ENCODE measurements around the gene EEFSEC. TPM values are rescaled to one million over a fixed set of nuclear protein-coding genes. Genes with fewer than 3 reads are reported as not detected.
A peak's percentile ranks its signal among the peaks of the same experiment; 100 is the strongest.

Gene EEFSEC
- total RNA-seq, 1 experiment from 2014 or later, result 10.6 TPM

GRCh38 chr3:128315313-128315712 lies 162.0 kb downstream of the EEFSEC start:
- H3K4me1 ChIP-seq, result no peaks in the 10 kb centered on the region
- DNase-seq, result no peak
- no peaks in the 10 kb centered on the region for H3K36me3 ChIP-seq
- no peak overlapping the region for H3K4me3 ChIP-seq
- H3K27ac ChIP-seq, result no peak overlapping the region
- H3K9me3 ChIP-seq (replicated peaks), result no peaks in the 10 kb centered on the region
- no peaks in the 10 kb centered on the region for H3K27me3 ChIP-seq

GRCh38 chr3:128316481-128316891 lies 163.2 kb downstream of the EEFSEC start:
- Histone ChIP-seq H3K27me3 (no peaks in the 10 kb centered on the region), H3K9me3 (replicated peaks) (no peaks in the 10 kb centered on the region), H3K4me3 (no peak overlapping the region), H3K4me1 (no peaks in the 10 kb centered on the region), H3K27ac (no peak overlapping the region), H3K36me3 (no peaks in the 10 kb centered on the region)
- no peak for DNase-seq

- no peak for DNase-seq
- H3K4me1 ChIP-seq, result no peaks in the 10 kb centered on the region
- H3K4me3 ChIP-seq, result no peak overlapping the region
- H3K9me3 ChIP-seq (replicated peaks), result no peaks in the 10 kb centered on the region
- no peaks in the 10 kb centered on the region for H3K27me3 ChIP-seq
- H3K27ac ChIP-seq, result no peak overlapping the region
- H3K36me3 ChIP-seq, result no peaks in the 10 kb centered on the region
Observed at GRCh38 chr3:128317101-128317697, 163.9 kb downstream of the EEFSEC start.

- Histone ChIP-seq H3K27ac (no peak overlapping the region), H3K4me1 (no peaks in the 10 kb centered on the region), H3K4me3 (no peak overlapping the region), H3K36me3 (no peaks in the 10 kb centered on the region), H3K27me3 (no peaks in the 10 kb centered on the region), H3K9me3 (replicated peaks) (no peaks in the 10 kb centered on the region)
- no peak for DNase-seq
Observed at GRCh38 chr3:128317698-128318231, 164.5 kb downstream of the EEFSEC start.

GRCh38 chr3:128318275-128318941 lies 165.1 kb downstream of the EEFSEC start:
- Histone ChIP-seq H3K36me3 (no peaks in the 10 kb centered on the region), H3K27me3 (no peaks in the 10 kb centered on the region), H3K27ac (no peak overlapping the region), H3K9me3 (replicated peaks) (no peaks in the 10 kb centered on the region), H3K4me1 (no peaks in the 10 kb centered on the region), H3K4me3 (no peak overlapping the region)
- DNase-seq, result no peak

GRCh38 chr3:128319107-128319506 lies 165.8 kb downstream of the EEFSEC start:
- Histone ChIP-seq H3K4me3 (no peak overlapping the region), H3K36me3 (no peaks in the 10 kb centered on the region), H3K27me3 (no peaks in the 10 kb centered on the region), H3K4me1 (no peaks in the 10 kb centered on the region), H3K9me3 (replicated peaks) (no peaks in the 10 kb centered on the region), H3K27ac (no peak overlapping the region)
- no peak for DNase-seq

- Histone ChIP-seq H3K36me3 (no peaks in the 10 kb centered on the region), H3K4me3 (no peak overlapping the region), H3K27ac (no peak overlapping the region), H3K4me1 (no peaks in the 10 kb centered on the region), H3K9me3 (replicated peaks) (no peaks in the 10 kb centered on the region), H3K27me3 (no peaks in the 10 kb centered on the region)
- no peak for DNase-seq
Observed at GRCh38 chr3:128319741-128320141, 166.5 kb downstream of the EEFSEC start.

- H3K9me3 ChIP-seq (replicated peaks), result no peaks in the 10 kb centered on the region
- H3K27ac ChIP-seq, result no peak overlapping the region
- H3K27me3 ChIP-seq, result no peaks in the 10 kb centered on the region
- H3K36me3 ChIP-seq, result no peaks in the 10 kb centered on the region
- no peaks in the 10 kb centered on the region for H3K4me1 ChIP-seq
- no peak for DNase-seq
- no peak overlapping the region for H3K4me3 ChIP-seq
Observed at GRCh38 chr3:128320551-128321340, 167.5 kb downstream of the EEFSEC start.

GRCh38 chr3:128321418-128321817 lies 168.1 kb downstream of the EEFSEC start:
- Histone ChIP-seq H3K36me3 (no peaks in the 10 kb centered on the region), H3K9me3 (replicated peaks) (no peaks in the 10 kb centered on the region), H3K27me3 (no peaks in the 10 kb centered on the region), H3K4me1 (no peaks in the 10 kb centered on the region), H3K4me3 (no peak overlapping the region), H3K27ac (no peak overlapping the region)
- no peak for DNase-seq

GRCh38 chr3:128322030-128323022 lies 169.0 kb downstream of the EEFSEC start:
- Histone ChIP-seq H3K9me3 (replicated peaks) (no peaks in the 10 kb centered on the region), H3K36me3 (no peaks in the 10 kb centered on the region), H3K27me3 (no peaks in the 10 kb centered on the region), H3K4me3 (no peak overlapping the region), H3K27ac (no peak overlapping the region), H3K4me1 (no peaks in the 10 kb centered on the region)
- peak; percentile 33 to 49 for DNase-seq

GRCh38 chr3:128323206-128324081 lies 170.2 kb downstream of the EEFSEC start:
- no peak overlapping the region for H3K27ac ChIP-seq
- no peaks in the 10 kb centered on the region for H3K36me3 ChIP-seq
- H3K27me3 ChIP-seq, result no peaks in the 10 kb centered on the region
- no peaks in the 10 kb centered on the region for H3K4me1 ChIP-seq
- DNase-seq, result peak in 1 of 2 experiments; percentile 16
- H3K4me3 ChIP-seq, result no peak overlapping the region
- no peaks in the 10 kb centered on the region for H3K9me3 ChIP-seq (replicated peaks)

- H3K4me3 ChIP-seq, result no peak overlapping the region
- H3K9me3 ChIP-seq (replicated peaks), result no peaks in the 10 kb centered on the region
- no peak for DNase-seq
- no peaks in the 10 kb centered on the region for H3K36me3 ChIP-seq
- H3K27ac ChIP-seq, result no peak overlapping the region
- no peaks in the 10 kb centered on the region for H3K27me3 ChIP-seq
- H3K4me1 ChIP-seq, result no peaks in the 10 kb centered on the region
Observed at GRCh38 chr3:128324911-128325592, 171.8 kb downstream of the EEFSEC start.
